ENCODE data around the gene EXOC8.

- TF ChIP-seq EZH2 (IDR thresholded peaks at IDR 0.05; ENCODE audit: low read depth, unreplicated experiment): no peak
- no peak for TF ChIP-seq POLR2AphosphoS5 (IDR thresholded peaks at IDR 0.05; ENCODE audit: low read depth)
- no peak; a peak in 1 of 4 replicates for TF ChIP-seq CTCF (conservative IDR thresholded peaks at IDR 0.05; ENCODE audit: low read depth in 2 of 2)
- no peak for TF ChIP-seq CREB1 (CRISPR knock-in tag; IDR thresholded peaks at IDR 0.05; ENCODE audit: low read depth)
- TF ChIP-seq ZNF114 (CRISPR knock-in tag; IDR thresholded peaks at IDR 0.05): no peak
- TF ChIP-seq JUNB (IDR thresholded peaks at IDR 0.05; ENCODE audit: unreplicated experiment): no peak
- no peak for TF ChIP-seq REST (IDR thresholded peaks at IDR 0.05; ENCODE audit: unreplicated experiment)
- no peak for TF ChIP-seq NANOG (IDR thresholded peaks at IDR 0.05; ENCODE audit: borderline replicate concordance)
- no peak for TF ChIP-seq EZH2phosphoT487 (IDR thresholded peaks at IDR 0.05; ENCODE audit: unreplicated experiment)
These were observed 31.6 kb upstream of the EXOC8 start for GRCh38 chr1:231369282-231369681.
